ENCODE results near the gene RHBDF1. TPM values are rescaled to one million over a fixed set of nuclear protein-coding genes. Genes with fewer than 3 reads are reported as not detected.

Gene RHBDF1
- total and polyA plus RNA-seq, 10 of the 15 experiments (the other 5 are each of a cell fraction or from before 2014, with no cell fraction given) = 0.04 to 0.85 (median 0.36) TPM; not detected in 3

GRCh38 chr16:112153-112840 is 39.9 kb upstream of the RHBDF1 start:
- Histone ChIP-seq H3K9ac (ENCODE audit: control insufficient read depth, insufficient read depth, low read length) (no peak overlapping the region), H3K36me3 (ENCODE audit: control insufficient read depth in 2 of 2, insufficient read depth in 2 of 2, low read length in 1 of 2) (peaks cover 8 to 18% of the 10 kb centered on the region in 2 experiments; a peak in 3 of 4 replicates), H3K4me3 (no peak overlapping the region), H3K27ac (ENCODE audit: control insufficient read depth, insufficient read depth) (no peak overlapping the region), H3K79me2 (ENCODE audit: control insufficient read depth, insufficient read depth, low read length) (no peaks in the 10 kb centered on the region), H3K27me3 (replicated peaks in 1 of 2; ENCODE audit: control insufficient read depth in 2 of 2, insufficient read depth in 2 of 2, low read length in 1 of 2) (no peaks in the 10 kb centered on the region), H3K4me2 (ENCODE audit: control insufficient read depth, insufficient read depth) (no peak overlapping the region), H4K20me1 (ENCODE audit: control insufficient read depth, insufficient read depth) (no peaks in the 10 kb centered on the region), H3K9me3 (replicated peaks; ENCODE audit: control insufficient read depth, insufficient read depth, low read length) (no peaks in the 10 kb centered on the region), H3K4me1 (ENCODE audit: control insufficient read depth, insufficient read depth, low read length) (no peaks in the 10 kb centered on the region), H2AFZ (ENCODE audit: control insufficient read depth, low read depth, low read length) (no peak overlapping the region)
- no TSS peak for BruUV-seq (replicated peaks)
- ChIA-PET RAD21 (ENCODE audit: unreplicated experiment) (no interaction called here), SMC1A (ENCODE audit: uncharacterized antibody, unreplicated experiment) (no interaction called here), POLR2A (no interaction called here), CTCF (no interaction called here)
- intact Hi-C loops (cut with micrococcal nuclease; ENCODE audit: unreplicated experiment) (no loop called here), in situ Hi-C loops (cut with MboI) (no loop called here)
- no peak for TF ChIP-seq BCLAF1 (IDR thresholded peaks at IDR 0.05)
- TF ChIP-seq HDAC6 (IDR thresholded peaks at IDR 0.05; ENCODE audit: unreplicated experiment) = no peak
- no peak for TF ChIP-seq HCFC1 (IDR thresholded peaks at IDR 0.05; ENCODE audit: low read length)
- no peak for TF ChIP-seq CREM (IDR thresholded peaks at IDR 0.05; ENCODE audit: low read depth)
- no peak for TF ChIP-seq ZNF384 (IDR thresholded peaks at IDR 0.05; ENCODE audit: borderline replicate concordance, low read depth, low read length)
- no peak for TF ChIP-seq POLR2AphosphoS2 (IDR thresholded peaks at IDR 0.05; ENCODE audit: low read depth, low read length)
- TF ChIP-seq RAD51 (IDR thresholded peaks at IDR 0.05) = no peak
- no peak for TF ChIP-seq RUNX3 (IDR thresholded peaks at IDR 0.05; ENCODE audit: low read length)
- TF ChIP-seq NR2C2 (IDR thresholded peaks at IDR 0.05; ENCODE audit: borderline replicate concordance, control insufficient read depth, insufficient read length, low read depth) = no peak
- ATAC-seq (no peak), DNase-seq (ENCODE audit: low read depth, low spot score) (no peak), FAIRE-seq (no peak)
- 92% methylated on average over 21 of the region's 21 CpGs for WGBS (ENCODE audit: insufficient coverage, insufficient replicate concordance, low lambda C conversion rate, missing lambda C conversion rate)
